ENCODE measurements around the gene LASP1.

LASP1 gene

DNA sequence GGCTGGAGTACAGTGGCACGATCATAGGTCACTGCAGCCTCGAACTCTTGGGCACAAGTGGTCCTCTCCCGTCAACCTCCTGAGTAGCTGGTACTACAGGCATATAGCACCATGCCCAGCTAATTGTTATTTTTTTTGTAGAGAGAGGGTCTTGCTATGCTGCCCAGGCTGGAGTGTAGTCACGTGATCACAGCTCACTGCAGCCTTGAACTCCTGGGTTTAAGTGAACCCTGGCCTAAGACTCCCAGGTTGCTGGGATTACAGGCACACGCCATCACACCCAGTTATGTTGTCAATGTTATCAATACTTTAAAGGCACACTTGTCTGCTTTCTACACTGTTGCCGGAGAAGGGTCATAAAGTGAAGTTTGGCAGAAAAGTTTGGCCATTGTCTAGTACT is 33.5 kb downstream of the LASP1 start:
- no peaks in the 10 kb centered on the region for H3K9me2 ChIP-seq (replicated peaks; ENCODE audit: control insufficient read depth, low read length)
- H4K20me1 ChIP-seq (ENCODE audit: control insufficient read depth, insufficient read depth, low read depth, low read length): no peaks in the 10 kb centered on the region
- H3K4me2 ChIP-seq (ENCODE audit: low read length): no peak overlapping the region
- H3K27me3 ChIP-seq (ENCODE audit: control insufficient read depth, low read length): no peaks in the 10 kb centered on the region
- no peak overlapping the region for H3K4me3 ChIP-seq (ENCODE audit: low read length)
- TF ChIP-seq, protein P1, sequence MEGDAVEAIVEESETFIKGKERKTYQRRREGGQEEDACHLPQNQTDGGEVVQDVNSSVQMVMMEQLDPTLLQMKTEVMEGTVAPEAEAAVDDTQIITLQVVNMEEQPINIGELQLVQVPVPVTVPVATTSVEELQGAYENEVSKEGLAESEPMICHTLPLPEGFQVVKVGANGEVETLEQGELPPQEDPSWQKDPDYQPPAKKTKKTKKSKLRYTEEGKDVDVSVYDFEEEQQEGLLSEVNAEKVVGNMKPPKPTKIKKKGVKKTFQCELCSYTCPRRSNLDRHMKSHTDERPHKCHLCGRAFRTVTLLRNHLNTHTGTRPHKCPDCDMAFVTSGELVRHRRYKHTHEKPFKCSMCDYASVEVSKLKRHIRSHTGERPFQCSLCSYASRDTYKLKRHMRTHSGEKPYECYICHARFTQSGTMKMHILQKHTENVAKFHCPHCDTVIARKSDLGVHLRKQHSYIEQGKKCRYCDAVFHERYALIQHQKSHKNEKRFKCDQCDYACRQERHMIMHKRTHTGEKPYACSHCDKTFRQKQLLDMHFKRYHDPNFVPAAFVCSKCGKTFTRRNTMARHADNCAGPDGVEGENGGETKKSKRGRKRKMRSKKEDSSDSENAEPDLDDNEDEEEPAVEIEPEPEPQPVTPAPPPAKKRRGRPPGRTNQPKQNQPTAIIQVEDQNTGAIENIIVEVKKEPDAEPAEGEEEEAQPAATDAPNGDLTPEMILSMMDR (IDR thresholded peaks at IDR 0.05; ENCODE audit: low read depth, low read length, poor library complexity, severe bottlenecking): no peak
- no peak for TF ChIP-seq EZH2phosphoT487 (IDR thresholded peaks at IDR 0.05; ENCODE audit: borderline replicate concordance, low read length)
- 0 out of 2 replicates have a peak overlapping the region, but pooled peaks have one; percentile 6 for H3K27ac ChIP-seq (ENCODE audit: low read depth, low read length)
- H3K79me2 ChIP-seq (ENCODE audit: control insufficient read depth, low read length): peaks cover 31% of the 10 kb centered on the region
- no peaks in the 10 kb centered on the region for H3K9me3 ChIP-seq (ENCODE audit: control insufficient read depth, insufficient read depth, low read length)
- peaks cover 54% of the 10 kb centered on the region for H3K36me3 ChIP-seq (ENCODE audit: control insufficient read depth, low read length)
- peaks cover 20% of the 10 kb centered on the region for H3F3A ChIP-seq (ENCODE audit: control insufficient read depth, insufficient read depth)
- peaks cover 73% of the 10 kb centered on the region for H3K4me1 ChIP-seq (ENCODE audit: control insufficient read depth, low read length)

DNA sequence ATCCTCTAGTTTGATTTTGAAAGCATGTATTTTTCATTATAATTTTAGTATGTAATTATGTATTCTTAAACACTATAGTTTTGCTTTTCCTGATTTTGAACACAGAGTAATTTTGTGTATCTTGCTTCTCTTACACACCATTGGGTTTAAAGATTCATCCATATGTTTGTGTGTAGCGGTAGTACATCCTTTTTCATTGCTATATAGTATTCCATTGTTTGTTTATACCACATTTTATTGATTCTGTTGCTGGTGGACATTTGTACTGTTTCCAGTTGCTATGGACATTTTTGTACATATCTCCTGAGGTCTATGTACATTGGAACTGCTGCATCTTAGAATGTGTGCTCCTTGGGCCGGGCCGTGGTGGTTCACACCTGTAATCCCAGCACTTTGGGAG is 35.0 kb downstream of the LASP1 start:
- Histone ChIP-seq H3K27me3 (ENCODE audit: control insufficient read depth, low read length) (no peaks in the 10 kb centered on the region), H3K27ac (ENCODE audit: low read depth, low read length) (peak overlapping the region; percentile 71), H4K20me1 (ENCODE audit: control insufficient read depth, insufficient read depth, low read depth, low read length) (no peaks in the 10 kb centered on the region), H3K4me2 (ENCODE audit: low read length) (peak overlapping the region; percentile 57), H3K36me3 (ENCODE audit: control insufficient read depth, low read length) (peaks cover 48% of the 10 kb centered on the region), H3K4me3 (ENCODE audit: low read length) (peak overlapping the region; percentile 53), H3K9me3 (ENCODE audit: control insufficient read depth, insufficient read depth, low read length) (no peaks in the 10 kb centered on the region), H3F3A (ENCODE audit: control insufficient read depth, insufficient read depth) (peaks cover 18% of the 10 kb centered on the region), H3K4me1 (ENCODE audit: control insufficient read depth, low read length) (peaks cover 68% of the 10 kb centered on the region), H3K9me2 (replicated peaks; ENCODE audit: control insufficient read depth, low read length) (no peaks in the 10 kb centered on the region), H3K79me2 (ENCODE audit: control insufficient read depth, low read length) (peaks cover 29% of the 10 kb centered on the region)
- TF ChIP-seq EZH2phosphoT487 (IDR thresholded peaks at IDR 0.05; ENCODE audit: borderline replicate concordance, low read length): no peak

DNA sequence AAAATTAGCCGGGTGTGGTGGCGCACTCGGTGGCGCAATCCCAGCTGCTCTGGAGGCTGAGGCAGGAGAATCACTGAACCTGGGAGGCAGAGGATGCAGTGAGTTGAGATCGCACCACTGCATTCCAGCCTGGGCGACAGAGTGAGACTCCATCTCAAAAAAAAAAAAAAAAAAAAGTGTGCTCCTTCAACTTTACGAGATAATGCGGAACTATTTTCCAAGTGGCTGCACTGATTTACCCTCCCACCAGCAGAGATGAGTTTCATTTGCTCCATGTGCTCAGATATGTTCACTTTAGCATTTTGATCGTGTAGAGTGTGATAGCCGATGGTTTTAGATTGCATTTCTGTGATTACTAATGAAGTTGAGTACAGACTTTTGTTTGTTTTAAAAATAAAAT is 35.5 kb downstream of the LASP1 start:
- TF ChIP-seq, protein P1 (IDR thresholded peaks at IDR 0.05; ENCODE audit: low read depth, low read length, poor library complexity, severe bottlenecking): no peak
- no peak for TF ChIP-seq EZH2phosphoT487 (IDR thresholded peaks at IDR 0.05; ENCODE audit: borderline replicate concordance, low read length)
- Histone ChIP-seq H4K20me1 (ENCODE audit: control insufficient read depth, insufficient read depth, low read depth, low read length) (no peaks in the 10 kb centered on the region), H3K27ac (ENCODE audit: low read depth, low read length) (peak overlapping the region; percentile 71), H3K9me3 (ENCODE audit: control insufficient read depth, insufficient read depth, low read length) (no peaks in the 10 kb centered on the region), H3K9me2 (replicated peaks; ENCODE audit: control insufficient read depth, low read length) (no peaks in the 10 kb centered on the region), H3K36me3 (ENCODE audit: control insufficient read depth, low read length) (peaks cover 48% of the 10 kb centered on the region), H3K4me3 (ENCODE audit: low read length) (peak overlapping the region; percentile 53), H3K4me1 (ENCODE audit: control insufficient read depth, low read length) (peaks cover 63% of the 10 kb centered on the region), H3F3A (ENCODE audit: control insufficient read depth, insufficient read depth) (peaks cover 18% of the 10 kb centered on the region), H3K4me2 (ENCODE audit: low read length) (peak overlapping the region; percentile 57), H3K27me3 (ENCODE audit: control insufficient read depth, low read length) (no peaks in the 10 kb centered on the region), H3K79me2 (ENCODE audit: control insufficient read depth, low read length) (peaks cover 29% of the 10 kb centered on the region)

DNA sequence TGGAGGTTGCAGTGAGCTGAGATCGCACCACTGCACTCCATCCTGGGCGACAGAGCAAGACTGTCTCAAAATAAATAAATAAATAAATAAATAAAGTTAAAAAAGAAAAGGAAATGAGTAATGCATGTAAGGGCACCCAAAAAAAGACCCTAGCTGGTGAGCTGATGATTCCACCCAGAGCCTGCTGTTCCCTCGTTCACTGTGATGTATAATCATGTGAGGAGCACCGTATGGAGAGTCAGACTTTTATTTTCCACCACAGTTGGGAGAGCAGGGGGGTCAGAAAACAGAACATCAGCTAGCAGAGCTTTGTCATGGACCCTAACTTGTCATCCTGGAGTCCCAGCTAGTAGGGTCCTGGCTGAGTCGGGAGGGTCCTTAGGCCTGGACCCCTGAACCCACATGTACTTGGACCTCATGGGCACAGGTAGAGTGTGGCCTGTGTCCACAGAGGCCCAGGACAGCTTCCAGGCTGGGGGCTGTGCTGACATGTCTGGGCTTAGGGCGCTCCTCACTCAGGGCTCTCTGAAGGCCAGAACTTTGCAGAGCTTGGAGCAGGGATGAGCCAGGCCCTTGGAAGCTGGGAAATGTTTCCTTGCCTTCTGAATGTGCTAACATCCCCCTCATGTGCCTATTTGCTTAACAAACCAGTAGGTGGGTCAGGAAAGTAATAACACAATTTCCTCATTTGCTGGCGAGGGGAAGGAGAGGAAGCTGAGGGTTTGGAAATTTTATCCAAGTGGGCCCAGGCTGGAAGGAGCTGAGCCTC is 36.8 kb downstream of the LASP1 start:
- no peak for TF ChIP-seq EZH2phosphoT487 (IDR thresholded peaks at IDR 0.05; ENCODE audit: borderline replicate concordance, low read length)
- TF ChIP-seq, protein P1 (IDR thresholded peaks at IDR 0.05; ENCODE audit: low read depth, low read length, poor library complexity, severe bottlenecking): no peak
- Histone ChIP-seq H3K79me2 (ENCODE audit: control insufficient read depth, low read length) (peaks cover 29% of the 10 kb centered on the region), H3K4me1 (ENCODE audit: control insufficient read depth, low read length) (peaks cover 51% of the 10 kb centered on the region), H3K9me2 (replicated peaks; ENCODE audit: control insufficient read depth, low read length) (no peaks in the 10 kb centered on the region), H3F3A (ENCODE audit: control insufficient read depth, insufficient read depth) (peaks cover 18% of the 10 kb centered on the region), H3K27ac (ENCODE audit: low read depth, low read length) (peak overlapping the region; percentile 71), H3K4me3 (ENCODE audit: low read length) (peak overlapping the region; percentile 53), H3K4me2 (ENCODE audit: low read length) (peak overlapping the region; percentile 57), H3K9me3 (ENCODE audit: control insufficient read depth, insufficient read depth, low read length) (no peaks in the 10 kb centered on the region), H4K20me1 (ENCODE audit: control insufficient read depth, insufficient read depth, low read depth, low read length) (no peaks in the 10 kb centered on the region), H3K27me3 (ENCODE audit: control insufficient read depth, low read length) (no peaks in the 10 kb centered on the region), H3K36me3 (ENCODE audit: control insufficient read depth, low read length) (peaks cover 40% of the 10 kb centered on the region)

All from DOHH2 (cell line).